ENCODE results near the gene PPME1.
"Not testable (repeated sequence)": the region's sequence is repeated elsewhere in the genome, so short reads cannot be mapped to it uniquely, and the experiment has no call there.

The PPME1 gene

DNA sequence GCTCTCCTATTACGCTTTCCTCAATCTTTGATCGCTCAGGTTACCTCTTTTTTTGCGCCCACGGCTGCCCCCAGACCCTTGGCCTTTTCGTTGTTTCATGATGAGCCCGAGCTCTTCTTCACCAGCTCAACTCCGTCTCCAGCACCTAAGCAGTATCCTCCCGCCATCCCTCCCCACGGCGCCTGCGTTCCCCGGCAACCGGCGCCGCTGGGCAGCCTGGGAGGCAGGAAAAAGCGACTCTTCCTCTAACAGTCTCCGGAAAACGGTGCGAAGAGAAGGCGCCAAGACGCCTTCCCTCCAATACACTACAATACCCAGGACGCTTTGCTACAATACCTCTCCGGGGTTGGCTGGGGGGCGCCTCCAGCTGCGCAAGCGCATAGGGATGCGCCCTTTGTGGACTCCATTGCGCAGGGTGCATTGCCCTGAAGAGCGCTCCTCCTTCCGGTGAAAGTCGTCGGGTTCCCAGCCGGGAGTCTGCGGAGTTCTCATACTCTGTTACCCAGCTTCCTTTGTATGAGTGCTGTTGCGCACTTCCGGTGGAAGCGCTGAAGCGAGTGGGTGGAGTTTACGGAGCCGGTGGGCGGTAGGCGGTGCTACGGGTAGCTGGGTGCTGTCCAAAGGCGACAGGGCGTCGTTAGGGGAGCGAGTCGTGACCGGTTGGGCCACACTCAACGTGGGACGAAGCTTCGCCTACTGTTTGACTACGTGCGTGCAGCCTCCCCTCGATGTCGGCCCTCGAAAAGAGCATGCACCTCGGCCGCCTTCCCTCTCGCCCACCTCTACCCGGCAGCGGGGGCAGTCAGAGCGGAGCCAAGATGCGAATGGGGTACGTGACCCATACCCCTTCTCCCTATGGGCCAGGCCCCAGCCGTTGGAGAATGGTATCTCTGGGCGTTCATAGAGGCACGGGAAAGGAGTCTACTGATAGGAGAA is at the start of gene PPME1, which contains the start of gene C2CD3:
TSS of gene PPME1 (plus strand) at position 596 of the 936 bp plus-strand sequence. CDS start at position 729, 133 bp downstream.
TSS of gene C2CD3 (minus strand) at position 309 of the 936 bp plus-strand sequence. CDS start at position 99, 210 bp downstream.
- in situ Hi-C loops (cut with MboI; ENCODE audit: low sequenced_read_pairs) = no loop called here

GRCh38 chr11:74121804-74122203 is 49.3 kb upstream of the PPME1 start:
- in situ Hi-C loops (cut with MboI; ENCODE audit: low sequenced_read_pairs) = no loop called here

- in situ Hi-C loops (cut with MboI; ENCODE audit: low sequenced_read_pairs) = no loop called here
Observed at GRCh38 chr11:74123008-74123448, 48.1 kb upstream of the PPME1 start.

- in situ Hi-C loops (cut with MboI; ENCODE audit: low sequenced_read_pairs) = not testable (repeated sequence)
Observed at GRCh38 chr11:74129121-74129520, 42.0 kb upstream of the PPME1 start.

DNA sequence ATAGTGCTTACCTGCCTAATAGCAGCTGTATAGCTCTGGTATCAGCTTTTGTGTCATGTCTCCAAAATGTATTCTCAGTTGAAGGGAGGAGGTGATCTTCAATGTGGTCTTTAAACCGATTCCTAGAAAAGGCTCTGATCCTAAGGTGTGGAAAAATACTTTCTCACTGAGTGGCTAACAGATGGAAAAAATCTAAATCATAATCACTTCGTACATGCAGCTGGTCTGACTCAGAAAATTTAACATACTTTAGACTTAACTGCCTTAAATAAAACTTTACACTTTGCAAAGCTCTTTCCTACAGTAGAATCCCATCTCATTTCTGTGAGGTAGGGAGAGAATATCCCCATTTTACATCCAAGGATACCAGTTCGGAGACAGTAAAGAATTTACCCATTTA is 38.3 kb upstream of the PPME1 start:
- in situ Hi-C loops (cut with MboI; ENCODE audit: low sequenced_read_pairs) = no loop called here

- in situ Hi-C loops (cut with MboI; ENCODE audit: low sequenced_read_pairs) = no loop called here
Observed at GRCh38 chr11:74133436-74133835, 37.7 kb upstream of the PPME1 start.

DNA sequence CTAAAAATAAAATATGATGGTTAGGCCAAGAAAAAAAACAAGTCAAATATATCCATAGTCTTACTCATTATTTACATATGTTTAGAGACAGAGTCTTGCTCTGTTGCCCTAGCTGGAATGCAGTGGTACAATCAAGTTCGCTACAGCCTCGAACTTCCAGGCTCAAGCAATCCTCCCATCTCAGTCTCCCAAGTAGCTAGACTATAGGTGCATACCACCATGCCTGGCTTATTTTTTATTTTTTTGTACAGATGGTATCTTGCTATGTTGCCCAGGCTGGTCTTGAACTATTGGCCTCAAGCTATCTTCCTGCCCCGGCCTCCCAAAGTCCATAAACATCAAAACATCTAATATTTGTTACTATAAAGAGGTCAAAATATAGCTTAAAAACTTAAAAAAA is 36.4 kb upstream of the PPME1 start:
- in situ Hi-C loops (cut with MboI; ENCODE audit: low sequenced_read_pairs) = no loop called here

DNA sequence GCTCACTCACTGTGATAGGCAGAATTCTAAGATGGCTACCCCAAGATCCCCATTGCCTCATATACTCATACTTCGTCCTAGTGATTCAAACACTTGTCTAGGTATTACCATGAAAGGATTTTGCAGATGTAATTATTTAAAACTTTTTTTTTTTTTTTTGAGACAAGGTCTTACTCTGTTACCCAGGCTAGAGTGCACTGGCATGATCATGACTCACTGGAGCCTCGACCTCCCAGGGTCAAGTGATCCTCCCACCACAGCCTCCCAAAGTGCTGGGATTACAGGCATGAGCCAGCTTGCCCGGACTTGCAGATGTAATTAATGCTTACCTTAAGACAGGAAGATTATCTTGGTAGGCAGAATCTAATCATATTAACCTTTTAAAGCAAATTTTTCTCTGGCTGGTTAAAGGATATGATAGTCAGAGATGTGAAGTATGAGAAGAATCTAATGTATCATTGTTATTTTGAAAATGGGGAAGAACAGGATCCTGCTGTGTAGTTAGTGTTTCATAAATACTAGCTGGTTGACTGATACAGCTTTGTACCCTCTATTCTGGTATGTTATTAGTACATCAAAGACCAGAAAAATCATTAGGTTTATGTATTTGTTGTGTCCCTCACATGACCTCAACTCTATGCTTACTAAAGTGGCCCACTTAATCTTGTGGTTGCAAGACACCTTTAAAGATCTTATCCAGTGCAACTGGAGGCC is 35.8 kb upstream of the PPME1 start:
- in situ Hi-C loops (cut with MboI; ENCODE audit: low sequenced_read_pairs) = no loop called here

DNA sequence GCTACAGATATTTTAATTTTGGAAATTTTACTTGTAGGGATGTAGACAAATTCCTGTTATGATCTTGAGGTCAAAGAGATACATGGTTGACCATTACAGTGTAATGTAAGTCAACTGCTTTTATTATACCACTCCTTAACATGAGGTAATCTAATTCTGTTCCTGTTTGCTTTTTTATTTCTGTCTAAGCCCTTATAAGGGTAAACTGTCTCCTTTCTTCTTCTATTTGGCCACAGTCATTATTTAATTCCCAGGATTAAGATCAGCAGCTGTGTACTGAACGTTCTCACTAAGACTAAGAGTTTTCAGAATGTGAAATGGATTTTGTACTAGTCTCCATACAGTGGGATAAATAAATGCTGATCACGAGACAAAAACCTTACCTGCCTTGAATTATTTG is 33.1 kb upstream of the PPME1 start:
- in situ Hi-C loops (cut with MboI; ENCODE audit: low sequenced_read_pairs) = no loop called here

GRCh38 chr11:74138572-74138971 is 32.5 kb upstream of the PPME1 start:
- in situ Hi-C loops (cut with MboI; ENCODE audit: low sequenced_read_pairs) = no loop called here

- in situ Hi-C loops (cut with MboI; ENCODE audit: low sequenced_read_pairs) = no loop called here
Observed at GRCh38 chr11:74139151-74139918, 31.8 kb upstream of the PPME1 start.

DNA sequence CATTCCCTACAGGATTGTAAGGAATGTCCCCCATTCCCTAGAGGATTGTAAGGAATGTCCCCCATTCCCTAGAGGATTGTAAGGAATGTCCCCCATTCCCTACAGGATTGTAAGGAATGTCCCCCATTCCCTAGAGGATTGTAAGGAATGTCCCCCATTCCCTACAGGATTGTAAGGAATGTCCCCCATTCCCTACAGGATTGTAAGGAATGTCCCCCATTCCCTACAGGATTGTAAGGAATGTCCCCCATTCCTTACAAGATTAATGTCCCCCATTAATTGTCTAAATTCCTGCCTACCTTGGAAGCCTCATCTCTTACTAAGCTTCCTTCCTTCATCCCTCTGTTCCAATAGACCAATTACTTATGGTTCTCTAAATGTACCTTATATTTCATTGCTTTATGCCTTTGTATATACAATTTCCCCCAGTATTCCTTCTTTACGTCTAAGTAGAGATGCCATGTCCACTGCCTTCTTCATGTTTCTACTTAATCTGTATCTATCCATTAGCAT is 31.1 kb upstream of the PPME1 start:
- in situ Hi-C loops (cut with MboI; ENCODE audit: low sequenced_read_pairs) = not testable (repeated sequence)

- in situ Hi-C loops (cut with MboI; ENCODE audit: low sequenced_read_pairs) = no loop called here
Observed at GRCh38 chr11:74141241-74141695, 29.8 kb upstream of the PPME1 start.

DNA sequence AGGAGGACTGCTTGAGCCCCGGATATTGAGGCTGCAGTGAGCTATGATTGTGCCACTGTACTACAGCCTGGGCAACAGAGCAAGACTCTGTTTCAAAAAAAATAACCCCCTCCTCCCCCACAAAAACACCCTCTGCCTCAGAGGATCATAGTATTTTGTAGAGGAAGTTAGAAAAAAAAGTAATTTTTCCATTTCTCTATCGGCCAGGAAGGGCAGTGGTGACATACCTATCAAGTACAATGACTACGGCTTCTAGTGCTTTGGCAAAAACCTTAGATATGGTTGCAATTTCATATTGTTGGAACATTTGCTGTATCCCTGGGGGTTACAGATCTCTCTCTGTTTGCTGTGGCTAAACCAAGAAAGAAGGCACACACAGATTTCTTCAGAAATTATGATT is 29.2 kb upstream of the PPME1 start:
- in situ Hi-C loops (cut with MboI; ENCODE audit: low sequenced_read_pairs) = no loop called here

DNA sequence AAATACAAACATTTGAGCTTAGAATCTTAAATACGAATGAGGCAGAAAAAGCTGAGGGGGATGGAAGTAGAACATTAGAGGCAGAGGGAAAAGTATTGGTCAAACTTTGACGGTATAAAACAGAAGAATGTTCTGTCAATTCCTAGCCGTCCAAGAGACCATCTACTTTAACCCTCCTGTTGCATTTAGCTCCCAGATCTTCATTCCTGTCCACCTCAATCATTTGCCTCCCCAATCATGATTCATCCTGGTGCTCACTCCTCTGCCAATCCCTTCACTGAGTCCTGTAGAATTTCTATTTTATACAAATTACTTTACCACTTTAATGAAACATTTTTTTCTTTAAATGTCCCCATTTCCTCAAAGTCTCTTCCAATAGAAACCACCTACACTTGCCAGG is 28.5 kb upstream of the PPME1 start:
- in situ Hi-C loops (cut with MboI; ENCODE audit: low sequenced_read_pairs) = no loop called here

DNA sequence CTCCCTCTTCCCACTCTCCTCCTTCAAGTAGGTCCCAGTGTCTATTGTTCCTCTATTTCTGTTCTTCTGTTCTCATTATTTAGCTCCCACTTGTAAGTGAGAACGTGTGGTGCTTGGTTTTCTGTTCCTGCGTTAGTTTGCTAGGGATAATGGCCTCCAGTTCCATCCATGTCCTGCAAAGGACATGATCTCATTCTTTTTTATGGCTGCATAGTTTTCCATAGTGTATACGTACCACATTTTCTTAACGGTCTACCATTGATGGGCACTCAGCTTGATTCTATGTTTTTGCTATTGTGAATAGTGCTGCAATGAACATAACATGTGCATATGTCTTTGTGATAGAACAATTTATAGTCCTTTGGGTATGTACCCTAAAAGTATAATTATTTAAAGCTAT is 26.5 kb upstream of the PPME1 start:
- in situ Hi-C loops (cut with MboI; ENCODE audit: low sequenced_read_pairs) = no loop called here

GRCh38 chr11:74147199-74147929 is 23.7 kb upstream of the PPME1 start:
- in situ Hi-C loops (cut with MboI; ENCODE audit: low sequenced_read_pairs) = no loop called here

DNA sequence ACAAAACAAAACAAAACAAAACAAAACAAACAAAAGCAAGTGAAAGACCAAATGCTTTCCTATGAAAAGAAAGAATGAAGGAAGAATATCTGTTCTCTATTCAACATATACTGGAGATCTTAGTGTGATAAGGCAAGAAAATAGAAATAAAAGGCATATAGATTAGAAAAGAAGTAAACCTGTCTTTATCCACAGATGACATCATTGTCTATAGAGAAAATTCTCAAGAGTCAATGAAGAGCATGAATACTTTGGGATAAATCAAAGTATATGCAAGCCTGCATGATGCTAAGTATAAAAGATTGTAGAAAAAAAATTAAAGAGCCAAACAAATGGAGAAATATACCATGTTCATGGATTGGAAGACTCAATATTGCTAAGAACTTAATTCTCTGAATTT is 17.9 kb upstream of the PPME1 start:
- in situ Hi-C loops (cut with MboI; ENCODE audit: low sequenced_read_pairs) = no loop called here

DNA sequence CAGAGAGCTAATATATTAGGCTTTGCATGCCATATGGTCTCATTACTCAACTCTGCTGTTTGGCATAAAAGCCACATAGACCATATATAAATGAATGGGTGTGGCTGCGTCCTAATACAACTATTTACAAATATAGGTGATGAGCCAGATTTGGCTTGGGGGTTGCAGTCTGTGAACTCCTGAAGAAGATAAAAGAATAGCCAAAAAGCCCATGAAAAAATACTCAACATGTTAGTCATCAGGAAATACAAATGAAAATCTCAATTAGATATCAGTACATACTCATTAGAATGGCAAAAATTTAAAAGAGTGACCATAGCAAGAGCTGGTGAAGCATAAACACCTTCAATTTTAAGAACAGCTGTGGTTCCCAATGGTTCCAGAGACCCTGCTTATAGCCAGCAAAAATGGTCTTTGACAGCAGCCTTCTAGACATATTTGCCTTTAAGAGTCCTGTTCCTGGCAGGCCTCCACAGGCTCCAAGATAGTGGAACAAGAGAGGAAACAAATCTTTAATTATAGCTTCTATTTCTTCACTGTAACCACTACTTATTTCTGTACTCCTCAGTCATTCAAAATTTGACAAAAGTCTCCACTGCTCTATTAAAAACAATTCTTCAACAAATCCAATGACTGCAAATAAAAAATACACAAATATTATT is 16.3 kb upstream of the PPME1 start:
- in situ Hi-C loops (cut with MboI; ENCODE audit: low sequenced_read_pairs) = no loop called here

- in situ Hi-C loops (cut with MboI; ENCODE audit: low sequenced_read_pairs) = no loop called here
Observed at GRCh38 chr11:74157169-74157568, 13.9 kb upstream of the PPME1 start.
